HG02623 (cell line): Measurements from ENCODE around the gene TKT.
A peak's percentile ranks its signal among the peaks of the same experiment; 100 is the strongest.

Source experiments
- ATAC-seq: cut with Tn5 transposase; IDR thresholded peaks from one replicate; pipeline ENCODE4 v1.9.1; 2021; ENCODE audit warnings: moderate library complexity; ENCODE audit not compliant: unreplicated experiment

TKT gene

DNA sequence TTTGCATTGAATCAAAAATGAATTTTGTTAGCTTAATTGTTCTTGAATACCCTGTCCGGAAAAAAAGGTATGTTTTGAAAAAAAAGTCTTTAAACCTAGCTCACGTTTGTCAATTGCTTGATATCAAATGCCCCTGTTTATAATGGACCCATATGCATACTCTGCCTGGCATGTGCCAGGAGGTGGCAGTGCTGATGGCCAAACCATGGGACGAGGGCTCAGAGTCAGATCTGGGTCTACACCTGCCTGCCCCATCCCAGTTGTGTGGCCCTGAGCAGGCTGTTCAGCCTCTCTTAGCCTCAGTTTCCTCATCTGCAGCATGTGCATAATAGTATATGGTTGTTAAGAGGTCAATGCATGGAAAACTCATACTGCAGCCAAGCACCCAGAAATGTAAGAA lies 56.0 kb downstream of the TKT start:
- no peak for ATAC-seq

DNA sequence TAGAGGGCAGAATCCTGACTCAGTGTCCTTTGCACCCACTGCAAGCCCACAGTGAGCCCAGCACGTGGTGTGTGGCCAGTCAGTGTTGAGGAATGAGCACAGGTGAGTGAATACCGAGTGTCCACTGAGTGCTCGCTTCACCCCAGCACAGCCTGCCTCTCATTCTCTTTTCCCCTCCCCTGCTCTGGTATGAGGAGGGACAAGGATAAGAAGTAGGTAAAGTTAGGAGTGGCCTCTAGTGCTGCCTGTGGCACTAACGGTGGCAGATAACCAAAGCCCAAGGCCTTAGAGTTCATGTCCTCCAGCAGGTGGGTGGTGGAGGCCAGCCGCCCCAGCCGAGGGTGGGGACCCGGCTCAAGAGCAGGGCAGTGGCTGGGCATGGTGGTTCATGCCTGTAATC lies 56.8 kb downstream of the TKT start:
- ATAC-seq, result no peak

DNA sequence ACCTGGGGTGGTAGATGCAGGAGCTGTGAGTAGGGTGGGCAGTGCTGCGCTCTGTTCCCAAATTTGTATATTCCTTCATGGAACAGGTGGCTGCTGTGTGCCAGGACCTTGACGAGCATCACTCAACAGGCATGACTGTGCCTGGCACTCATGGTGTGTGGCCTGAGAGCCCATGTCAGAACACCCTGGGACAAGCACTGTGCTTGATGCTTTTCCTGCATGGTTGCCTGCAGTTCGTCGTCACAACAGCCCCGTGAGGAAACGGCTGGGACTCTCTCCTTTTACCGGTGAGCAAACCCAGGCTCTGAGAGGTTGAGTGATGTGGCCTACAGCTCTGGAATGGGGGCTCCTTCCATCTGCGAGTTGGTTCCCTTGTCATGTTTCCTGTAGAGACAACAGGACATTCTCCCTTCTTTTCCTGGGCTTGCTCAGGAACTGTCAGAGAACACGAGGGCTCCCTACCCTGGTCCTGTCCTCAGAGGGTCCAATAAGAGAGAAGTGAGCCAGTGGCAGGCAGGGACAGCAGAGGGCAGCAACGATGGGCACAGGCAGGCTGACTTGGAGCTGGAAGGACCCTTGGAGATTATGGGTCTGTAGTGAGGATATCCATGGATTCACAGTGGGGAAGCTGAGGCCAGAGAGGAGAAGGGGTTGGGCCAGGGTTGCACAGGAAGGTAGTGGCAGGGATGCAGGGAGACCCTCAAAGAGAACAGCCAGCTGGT lies 57.4 kb downstream of the TKT start:
- ATAC-seq, result no peak

DNA sequence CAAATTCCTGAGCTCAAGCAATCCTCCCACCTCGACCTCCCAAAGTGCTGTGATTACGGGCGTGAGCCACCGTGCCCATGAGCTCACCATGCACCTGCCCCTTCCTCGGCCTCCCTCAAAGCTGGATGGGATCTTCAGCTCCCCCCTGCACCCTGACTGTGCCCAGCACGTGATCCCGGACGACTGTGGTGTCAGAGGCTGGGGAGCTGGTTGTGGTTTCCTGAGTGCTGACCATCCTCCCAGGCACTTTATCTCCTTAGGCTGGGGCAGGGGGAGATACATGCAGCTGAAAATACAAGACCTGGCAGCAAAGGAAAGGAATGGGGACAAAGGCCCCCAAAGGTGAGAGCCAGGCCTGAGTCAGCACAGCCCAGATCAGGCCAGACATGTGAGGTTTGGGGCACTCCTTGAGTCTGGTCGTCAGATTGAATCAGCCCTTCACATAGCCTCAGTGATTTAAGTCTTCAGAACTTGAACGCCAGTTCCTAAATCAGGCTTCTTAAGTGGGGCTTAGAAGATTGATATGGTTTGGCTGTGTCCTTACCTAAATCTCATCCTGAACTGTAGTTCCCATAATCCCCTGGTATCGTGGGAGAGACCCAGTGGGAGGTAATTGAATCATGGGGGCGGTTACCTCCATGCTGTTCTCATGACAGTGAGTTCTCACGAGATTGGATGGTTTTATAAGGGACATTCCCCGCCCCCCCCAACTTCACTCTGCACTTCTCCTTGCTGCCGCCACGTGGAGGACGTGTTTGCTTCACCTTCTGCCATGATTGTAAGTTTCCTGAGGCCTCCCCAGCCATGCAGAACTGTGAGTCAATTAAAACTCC lies 59.0 kb downstream of the TKT start:
- ATAC-seq, result no peak

DNA sequence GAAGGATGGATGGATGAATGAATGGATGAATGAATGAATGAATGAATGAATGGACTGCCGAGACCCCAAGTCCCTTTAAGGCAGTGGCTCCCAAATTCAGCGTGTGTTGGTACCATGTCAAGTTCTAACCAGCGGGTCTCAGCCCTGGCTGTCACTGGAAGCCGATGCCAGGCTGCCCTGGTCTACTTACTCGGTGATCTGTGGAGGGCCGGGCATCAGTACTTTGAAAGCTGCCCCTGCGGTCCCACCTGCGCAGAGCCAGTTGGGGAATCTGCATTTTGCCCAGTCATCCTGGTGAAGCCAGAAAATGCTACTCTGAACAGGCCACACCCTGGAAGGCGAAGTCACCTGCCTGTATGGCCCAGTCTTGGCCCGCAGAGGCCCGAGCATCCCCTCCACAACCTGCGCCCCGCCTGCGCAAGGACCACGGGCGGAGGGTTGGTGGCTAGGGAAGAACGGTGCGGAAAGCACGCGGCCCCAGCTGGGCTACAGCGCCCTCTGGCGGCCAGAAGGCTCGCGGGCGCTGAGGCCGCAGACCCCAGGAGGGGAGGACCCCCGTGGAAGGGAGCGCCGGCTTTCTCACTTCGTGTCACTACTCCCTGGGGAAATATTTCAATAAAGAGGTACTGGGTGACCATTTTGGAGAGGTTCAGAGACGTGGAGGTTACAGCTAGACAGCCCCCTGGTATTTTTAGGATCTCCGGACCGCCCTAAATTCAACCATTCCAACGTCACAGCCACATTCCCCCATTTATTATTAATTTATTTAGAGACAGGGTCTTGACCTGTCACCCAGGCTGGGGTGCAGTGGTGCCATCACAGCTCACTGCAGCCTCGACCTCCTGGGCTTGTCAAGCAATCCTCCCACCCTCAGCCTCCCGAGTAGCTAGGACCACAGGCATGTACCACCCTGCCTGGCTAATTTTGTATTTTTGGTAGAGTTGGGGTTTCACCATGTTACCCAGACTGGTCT lies 59.9 kb downstream of the TKT start:
- peak; percentile 39 for ATAC-seq

DNA sequence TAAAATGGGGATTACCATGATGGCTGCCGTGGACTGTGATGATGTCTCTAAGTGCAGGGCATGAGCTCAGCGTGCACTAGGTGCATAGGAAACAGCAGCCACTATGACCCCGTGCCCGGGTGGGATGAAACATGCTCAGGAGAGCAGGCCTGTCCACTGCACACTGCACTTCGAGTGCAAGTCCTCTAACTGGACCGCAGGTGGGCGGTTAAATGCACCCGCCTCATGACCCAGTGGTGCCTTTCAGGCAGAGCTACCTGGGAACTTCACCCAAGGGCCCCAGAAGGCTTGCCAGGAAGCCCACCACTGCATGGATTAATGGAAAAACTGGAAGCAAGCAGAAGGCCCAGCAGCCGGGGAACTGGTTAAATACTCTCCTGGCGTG lies 60.8 kb downstream of the TKT start:
- no peak for ATAC-seq

DNA sequence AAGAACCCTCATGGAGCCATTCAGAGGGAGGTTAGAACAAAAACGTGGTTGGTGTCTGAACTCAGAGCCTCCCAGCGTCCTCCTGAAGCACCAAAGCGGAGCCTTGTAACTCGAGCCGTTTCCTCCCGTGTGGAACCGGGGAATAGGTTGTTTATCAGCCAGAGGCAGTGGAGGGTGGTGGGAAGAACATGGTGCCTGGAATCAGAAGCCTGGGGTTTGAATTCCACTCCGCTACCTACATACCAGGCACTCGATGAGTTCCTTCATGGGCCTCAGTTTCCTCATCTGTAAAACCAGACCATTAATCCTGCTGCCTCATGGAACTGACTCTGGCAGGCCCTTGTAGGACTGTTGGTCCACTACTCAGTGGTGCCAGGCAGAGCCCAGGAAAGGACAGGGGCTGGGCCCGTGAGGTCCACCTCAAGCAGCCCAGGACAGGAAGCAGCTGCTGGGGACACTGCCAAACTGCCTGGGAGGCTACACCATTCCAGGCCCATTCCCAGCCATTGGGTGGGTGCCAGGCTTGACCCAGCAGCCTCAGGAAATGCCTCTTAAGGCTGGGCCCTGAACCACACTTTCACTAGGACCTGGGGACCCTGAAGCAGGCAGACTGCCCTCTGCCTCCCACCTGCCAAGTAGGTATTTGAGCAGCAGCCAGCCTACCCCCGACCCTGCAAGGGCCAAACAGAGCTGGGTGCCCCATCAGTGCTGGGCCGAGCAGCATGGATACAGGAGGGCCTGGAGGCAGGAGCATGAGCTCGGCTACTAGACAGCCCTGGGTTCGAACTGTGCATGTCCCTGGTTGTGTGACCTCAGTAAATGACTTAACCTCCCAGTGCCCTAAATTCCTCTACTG lies 61.4 kb downstream of the TKT start:
- no peak for ATAC-seq

DNA sequence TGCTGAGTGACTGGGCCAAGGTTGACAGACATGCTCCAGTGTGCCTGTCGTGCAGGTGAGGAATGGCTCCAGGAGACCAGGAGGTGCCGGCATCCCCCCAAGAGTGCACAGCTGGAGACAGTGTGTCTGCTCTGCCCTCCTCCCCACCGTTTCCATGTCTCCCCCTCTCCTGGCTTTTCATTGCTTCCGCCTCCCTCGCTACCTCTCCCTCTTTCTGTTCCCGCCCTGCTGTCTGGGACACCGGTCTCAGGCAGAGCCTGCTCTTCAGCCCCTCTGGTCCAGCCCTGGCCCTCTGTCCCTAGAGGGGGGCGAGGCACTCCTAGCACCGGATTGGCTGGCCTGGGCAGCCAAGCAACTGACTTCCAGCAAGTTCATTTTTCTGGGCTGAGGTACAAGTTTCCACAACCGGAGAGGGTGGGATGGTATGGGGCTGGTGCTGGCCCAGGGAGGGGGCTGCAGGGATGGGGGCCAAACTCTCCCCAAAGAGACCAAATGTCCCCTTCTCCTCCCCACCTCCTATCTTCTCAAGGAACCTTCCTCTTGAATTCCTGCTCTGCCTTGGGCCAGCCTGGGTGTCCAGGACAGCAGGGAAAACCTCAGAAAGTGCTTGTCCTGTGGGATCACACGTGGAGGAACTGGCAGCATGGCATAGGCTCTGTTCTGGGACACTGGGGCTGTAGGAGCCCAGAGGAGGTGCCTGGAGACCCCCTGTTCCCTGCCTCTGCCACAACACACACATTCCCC lies 62.2 kb downstream of the TKT start:
- no peak for ATAC-seq

DNA sequence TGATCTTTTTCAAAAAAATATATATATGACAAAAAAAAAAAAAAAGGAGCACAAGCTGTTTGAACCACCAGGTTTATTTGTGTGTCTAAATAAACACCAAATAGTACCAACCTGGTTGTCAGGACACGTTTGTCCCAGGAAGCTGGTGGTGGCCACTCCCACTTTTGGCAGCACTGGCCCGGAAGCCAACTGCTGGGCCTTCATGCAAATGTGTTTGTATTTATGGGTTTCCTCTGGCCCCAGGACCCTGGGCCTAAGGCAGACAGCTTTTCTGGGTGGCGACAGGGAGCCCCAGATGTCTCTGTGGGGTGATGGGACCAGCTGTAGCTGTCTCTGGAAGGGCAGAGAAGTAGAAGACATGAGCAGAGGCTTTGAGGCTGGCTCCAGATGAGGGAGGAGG lies 63.2 kb downstream of the TKT start:
- peak; percentile 46 for ATAC-seq

DNA sequence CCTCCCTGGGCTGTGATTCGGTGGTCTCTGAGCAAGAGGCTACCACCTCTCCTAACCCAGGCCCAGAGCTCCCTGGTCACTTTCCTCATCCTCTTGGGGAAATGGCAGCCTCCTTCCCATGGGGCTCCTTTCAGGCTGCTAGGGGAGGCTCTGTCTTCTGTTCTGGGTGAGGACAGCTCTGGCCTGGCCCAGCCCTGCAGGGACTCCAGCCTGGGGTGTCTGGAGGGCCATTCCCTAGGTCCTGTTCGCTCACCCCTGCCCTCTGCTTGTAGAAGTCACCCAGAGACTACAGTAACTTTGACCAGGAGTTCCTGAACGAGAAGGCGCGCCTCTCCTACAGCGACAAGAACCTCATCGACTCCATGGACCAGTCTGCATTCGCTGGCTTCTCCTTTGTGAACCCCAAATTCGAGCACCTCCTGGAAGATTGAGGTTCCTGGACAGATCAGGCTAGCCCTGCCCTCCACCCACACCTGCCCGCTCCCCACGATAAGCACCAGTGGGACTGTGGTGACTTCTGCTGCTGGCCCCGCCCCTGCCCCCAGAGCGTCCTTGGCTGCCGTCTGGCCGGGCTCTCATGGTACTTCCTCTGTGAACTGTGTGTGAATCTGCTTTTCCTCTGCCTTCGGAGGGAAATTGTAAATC lies 63.9 kb downstream of the TKT start:
- ATAC-seq, result no peak

DNA sequence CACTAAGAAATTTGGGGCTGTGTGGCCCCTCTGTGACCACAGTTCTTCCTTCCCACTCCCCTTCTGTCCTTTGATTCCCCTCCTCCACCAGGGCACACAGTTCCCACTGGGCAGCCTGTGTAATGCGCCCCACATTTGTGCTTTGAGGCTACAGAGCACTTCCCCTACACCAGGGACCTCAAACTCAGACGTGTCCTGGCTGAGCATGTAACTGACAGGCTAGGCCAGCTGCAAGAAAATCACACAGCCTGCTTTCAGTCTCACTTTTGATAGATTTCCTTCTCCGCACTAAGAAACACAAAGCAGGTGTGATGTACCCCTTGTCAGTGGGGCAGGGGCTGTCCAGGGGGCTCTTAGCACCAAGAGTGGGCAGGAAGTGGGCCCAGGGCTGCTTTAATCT lies 65.2 kb downstream of the TKT start:
- ATAC-seq, result peak; percentile 37

DNA sequence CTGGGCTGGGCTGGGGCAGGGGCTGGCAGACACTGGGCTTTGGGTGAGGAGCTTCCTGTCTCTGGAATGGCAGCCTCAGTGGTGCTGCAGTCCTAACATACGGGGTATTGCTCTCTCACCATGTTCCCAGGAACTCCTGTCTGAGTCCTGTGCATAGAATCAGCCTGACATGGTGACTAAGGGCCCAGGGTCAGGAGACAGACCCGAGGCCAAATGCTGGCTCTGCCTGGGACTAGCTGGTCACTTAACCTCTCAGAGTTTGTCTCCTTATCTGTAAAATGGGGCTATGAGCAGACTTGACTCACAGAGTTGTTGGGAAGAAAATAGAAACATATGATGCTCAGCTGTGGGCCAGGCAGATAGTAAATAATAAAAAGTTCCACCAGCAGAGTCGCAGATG lies 66.5 kb downstream of the TKT start:
- no peak for ATAC-seq

DNA sequence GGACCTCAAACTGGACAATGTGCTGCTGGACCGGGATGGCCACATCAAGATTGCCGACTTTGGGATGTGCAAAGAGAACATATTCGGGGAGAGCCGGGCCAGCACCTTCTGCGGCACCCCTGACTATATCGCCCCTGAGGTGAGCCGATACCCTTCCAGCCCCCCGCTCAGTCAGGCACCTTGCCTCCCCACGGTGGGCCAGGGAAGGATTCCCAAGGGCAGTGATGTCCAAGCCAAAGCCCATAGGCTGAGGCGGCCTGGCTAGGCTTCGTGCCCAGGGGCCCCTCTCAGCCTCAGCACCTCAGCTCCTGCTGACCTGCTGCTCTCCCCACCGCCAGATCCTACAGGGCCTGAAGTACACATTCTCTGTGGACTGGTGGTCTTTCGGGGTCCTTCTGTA lies 67.1 kb downstream of the TKT start:
- ATAC-seq, result no peak

DNA sequence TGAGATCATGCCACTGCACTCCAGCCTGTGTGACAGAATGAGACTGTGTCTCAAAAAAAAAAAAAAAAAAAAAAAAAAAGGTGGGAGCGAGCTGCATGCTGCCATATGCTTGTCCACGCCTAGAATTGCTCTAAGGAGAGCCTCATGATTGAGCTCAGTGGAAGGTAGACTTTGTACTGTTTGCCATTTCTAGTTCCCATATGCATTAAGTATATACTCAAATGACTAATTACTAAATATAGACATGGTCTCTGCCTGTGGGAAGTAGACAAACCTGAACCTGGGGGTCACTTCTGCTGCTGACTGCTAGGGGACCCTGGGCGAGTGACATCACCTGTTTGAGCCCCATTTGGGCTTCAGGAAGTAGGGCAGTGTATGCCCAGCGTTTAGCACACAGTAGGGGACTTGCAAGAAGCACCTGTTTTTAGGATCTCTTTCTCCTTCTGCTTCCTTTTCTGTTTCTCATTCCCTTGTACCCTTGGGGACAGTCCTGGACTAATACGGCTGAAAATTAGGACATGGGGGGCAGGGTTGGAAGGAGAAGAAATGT lies 67.6 kb downstream of the TKT start:
- ATAC-seq, result no peak

DNA sequence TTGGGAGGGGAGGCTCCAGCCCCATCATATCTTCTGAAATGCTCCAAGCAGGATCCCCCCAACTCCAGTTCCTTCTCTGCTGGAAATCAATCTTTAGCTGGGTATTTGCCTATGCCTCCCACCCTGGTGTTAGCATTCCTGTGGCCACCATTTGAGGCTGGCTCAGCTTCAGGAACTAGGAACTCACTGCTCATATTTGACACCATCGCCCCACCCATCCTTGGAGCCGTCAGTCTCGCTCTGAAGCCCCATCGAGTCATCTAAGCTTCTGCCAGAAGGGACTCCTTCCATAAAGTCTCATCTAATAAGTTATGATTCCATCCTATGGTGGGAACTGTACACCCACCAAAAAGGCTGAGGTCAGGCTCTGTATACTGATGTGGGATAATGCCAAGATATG lies 68.4 kb downstream of the TKT start:
- no peak for ATAC-seq

DNA sequence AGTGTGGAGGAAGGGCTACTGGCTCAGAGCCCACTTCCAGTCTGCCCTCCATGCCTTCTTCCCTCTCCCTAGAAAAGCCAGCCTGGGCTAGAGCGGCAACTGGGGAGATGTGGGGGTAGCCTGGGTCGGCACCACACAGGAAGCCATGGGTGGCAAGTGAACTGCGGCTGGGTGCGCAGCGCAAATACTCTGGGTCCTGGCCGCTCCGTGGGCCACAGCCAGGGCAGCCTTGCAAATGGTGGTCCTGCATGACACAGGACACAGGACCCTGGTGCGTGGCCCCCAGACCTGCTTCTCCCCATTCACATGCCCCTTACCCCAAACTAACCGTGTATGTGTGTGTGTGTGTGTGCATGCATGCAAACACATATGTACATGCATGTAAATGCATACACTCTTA lies 69.1 kb downstream of the TKT start:
- ATAC-seq, result no peak

DNA sequence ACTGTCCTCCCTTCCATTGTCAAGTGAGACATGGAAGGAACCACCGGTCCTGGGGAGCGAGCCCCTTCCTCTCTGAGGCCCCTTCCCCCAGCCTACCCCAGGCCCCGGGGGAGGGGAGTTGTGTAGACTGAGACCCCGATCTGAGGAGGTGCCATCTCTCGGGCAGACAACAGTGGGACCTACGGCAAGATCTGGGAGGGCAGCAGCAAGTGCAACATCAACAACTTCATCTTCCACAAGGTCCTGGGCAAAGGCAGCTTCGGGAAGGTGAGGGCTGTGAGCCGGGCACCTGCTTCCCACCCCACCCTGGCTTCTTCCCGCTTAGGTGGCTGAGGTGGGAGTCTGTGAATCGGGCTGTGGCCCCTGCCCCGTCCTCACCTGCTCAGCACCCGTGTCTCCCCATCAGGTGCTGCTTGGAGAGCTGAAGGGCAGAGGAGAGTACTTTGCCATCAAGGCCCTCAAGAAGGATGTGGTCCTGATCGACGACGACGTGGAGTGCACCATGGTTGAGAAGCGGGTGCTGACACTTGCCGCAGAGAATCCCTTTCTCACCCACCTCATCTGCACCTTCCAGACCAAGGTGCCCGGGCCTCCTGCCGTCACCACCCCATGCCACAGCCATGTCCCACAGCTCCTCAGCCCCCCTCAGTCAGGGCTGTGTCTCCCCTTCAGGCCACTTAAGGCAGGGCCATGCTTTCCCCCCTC lies 69.9 kb downstream of the TKT start:
- ATAC-seq, result no peak

DNA sequence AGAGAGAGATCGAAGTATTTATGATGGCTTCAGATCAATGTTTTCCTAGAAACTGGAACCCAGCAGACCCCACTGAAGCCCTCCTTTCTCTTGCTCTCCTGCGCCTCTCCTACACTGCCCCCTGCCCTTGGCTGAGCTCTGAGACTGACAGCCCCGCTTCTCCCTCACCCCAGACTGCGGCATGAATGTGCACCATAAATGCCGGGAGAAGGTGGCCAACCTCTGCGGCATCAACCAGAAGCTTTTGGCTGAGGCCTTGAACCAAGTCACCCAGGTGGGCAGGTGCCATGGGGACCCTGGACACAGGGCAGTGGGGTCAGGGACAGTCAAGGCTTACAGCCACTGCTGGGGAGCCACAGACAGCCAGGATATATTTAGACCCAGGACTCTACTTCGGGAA lies 71.1 kb downstream of the TKT start:
- no peak for ATAC-seq
